NCI-H1930 (cell line): ENCODE measurements around the gene CGNL1.

ENCODE experiments used
- DNase-seq, 2 experiments: peaks; one replicate each; lab custom pipeline; 2025; lab: John Stamatoyannopoulos, UW

CGNL1 gene, protein sequence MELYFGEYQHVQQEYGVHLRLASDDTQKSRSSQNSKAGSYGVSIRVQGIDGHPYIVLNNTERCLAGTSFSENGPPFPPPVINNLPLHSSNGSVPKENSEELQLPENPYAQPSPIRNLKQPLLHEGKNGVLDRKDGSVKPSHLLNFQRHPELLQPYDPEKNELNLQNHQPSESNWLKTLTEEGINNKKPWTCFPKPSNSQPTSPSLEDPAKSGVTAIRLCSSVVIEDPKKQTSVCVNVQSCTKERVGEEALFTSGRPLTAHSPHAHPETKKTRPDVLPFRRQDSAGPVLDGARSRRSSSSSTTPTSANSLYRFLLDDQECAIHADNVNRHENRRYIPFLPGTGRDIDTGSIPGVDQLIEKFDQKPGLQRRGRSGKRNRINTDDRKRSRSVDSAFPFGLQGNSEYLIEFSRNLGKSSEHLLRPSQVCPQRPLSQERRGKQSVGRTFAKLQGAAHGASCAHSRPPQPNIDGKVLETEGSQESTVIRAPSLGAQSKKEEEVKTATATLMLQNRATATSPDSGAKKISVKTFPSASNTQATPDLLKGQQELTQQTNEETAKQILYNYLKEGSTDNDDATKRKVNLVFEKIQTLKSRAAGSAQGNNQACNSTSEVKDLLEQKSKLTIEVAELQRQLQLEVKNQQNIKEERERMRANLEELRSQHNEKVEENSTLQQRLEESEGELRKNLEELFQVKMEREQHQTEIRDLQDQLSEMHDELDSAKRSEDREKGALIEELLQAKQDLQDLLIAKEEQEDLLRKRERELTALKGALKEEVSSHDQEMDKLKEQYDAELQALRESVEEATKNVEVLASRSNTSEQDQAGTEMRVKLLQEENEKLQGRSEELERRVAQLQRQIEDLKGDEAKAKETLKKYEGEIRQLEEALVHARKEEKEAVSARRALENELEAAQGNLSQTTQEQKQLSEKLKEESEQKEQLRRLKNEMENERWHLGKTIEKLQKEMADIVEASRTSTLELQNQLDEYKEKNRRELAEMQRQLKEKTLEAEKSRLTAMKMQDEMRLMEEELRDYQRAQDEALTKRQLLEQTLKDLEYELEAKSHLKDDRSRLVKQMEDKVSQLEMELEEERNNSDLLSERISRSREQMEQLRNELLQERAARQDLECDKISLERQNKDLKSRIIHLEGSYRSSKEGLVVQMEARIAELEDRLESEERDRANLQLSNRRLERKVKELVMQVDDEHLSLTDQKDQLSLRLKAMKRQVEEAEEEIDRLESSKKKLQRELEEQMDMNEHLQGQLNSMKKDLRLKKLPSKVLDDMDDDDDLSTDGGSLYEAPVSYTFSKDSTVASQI

DNA sequence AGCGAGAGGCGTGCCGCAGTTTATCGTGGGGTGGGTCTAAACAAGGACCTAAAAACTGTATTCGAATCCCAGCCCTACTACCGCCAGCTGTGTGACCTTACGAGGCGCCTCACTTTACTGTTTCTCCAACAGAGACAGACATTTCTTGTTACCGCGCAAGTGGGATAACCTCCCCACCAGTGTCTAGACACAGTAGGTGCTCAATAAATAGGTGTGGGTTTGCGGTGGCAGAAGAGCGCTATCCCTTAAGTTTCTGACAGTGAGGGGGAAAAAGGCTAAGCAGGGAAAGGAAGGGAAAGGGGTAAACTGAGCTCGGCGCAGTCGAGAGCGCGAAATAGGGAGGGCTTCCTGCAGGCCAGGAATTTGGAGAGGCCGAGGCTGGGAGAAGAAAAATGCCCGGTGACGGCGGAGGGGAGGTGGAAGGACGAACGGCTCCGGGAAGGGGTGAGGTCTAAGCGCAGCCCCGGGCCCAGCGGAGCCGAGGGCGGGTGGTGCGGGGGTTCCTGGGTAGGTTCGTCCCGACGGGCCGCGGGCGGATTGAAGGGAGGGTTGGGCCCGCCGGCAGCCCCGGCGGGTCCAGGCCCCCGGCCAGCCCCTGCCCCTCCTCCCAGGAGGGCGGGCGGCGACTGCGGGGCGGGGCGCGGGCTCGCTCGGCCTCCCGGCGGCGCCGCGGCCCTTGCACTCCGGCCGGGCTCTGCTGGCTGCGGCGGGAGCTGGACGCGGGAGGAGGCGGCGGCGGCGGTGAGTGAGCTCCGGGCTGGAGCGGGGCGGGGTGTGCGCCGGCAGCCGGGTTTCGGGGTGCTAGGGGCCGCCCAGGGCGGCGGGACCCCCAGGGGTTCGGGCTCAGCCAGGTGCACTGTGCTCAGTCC is at the start of gene CGNL1:
Gene CGNL1 (plus strand): TSS at position 679 of the 869 bp plus-strand sequence. CDS start 61,495 bp downstream, outside the sequence.
- DNase-seq: no peak

DNA sequence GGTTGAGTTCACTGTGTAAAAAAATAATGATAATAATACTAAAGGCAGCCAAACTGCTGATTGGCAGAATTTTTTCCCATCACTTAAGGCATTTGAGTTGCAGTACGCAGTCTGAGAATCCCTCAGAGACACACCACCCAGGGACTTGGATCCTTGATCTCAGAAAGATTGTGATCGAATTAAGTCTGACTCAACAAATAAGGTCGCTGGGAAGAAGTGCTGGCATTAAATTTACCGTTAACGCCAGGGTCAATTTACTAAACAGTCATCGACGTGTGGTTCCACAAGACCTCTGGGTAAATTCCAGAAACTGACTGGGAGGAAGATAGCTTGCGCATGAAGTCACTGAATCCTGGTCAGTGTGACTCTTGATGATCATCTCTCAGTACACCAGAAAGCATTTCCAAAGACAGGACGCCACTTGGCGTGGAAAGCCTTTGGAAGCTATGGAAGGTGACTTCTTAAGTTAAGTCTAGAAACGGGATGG is 48.3 kb upstream of the CGNL1 start:
- no peak for DNase-seq

DNA sequence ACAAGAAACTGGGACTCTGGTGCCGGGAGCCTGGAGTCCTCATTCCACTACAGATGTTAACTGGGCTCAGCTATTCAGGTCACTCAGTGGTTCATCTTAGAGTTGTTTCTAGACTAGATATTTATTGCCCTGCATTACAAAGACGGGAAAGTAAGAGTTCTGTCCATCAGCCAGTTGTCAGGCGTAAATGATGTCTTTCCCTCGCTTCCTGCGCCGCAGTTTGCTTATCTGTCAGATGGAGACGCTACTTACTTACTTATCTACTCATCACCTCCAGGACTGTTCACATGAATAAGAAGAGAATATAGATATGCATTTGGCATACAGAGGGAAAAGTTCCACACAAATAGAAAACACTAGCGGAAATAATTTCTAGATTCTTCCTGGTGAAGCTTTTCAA is 47.8 kb upstream of the CGNL1 start:
- DNase-seq: no peak

DNA sequence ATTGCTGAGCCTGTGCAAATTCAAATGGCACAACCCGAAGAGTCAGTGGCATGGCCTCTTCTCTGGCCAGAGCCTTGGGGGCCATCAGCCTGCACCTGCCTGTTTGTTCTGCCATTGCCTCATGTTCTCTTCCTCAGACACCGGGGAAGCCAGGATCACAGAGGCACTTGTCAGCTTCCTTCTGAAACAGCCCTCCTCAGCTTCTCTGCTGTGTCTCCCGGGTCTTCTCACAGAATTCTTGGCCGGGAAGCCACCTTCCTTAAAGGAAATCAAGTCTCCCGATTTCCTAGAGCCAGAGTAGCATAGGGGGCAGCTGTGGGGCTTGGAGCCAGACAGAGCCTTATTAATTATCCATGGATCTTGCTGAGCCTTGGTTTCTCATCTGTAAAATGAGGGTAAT is 47.4 kb upstream of the CGNL1 start:
- DNase-seq: no peak

DNA sequence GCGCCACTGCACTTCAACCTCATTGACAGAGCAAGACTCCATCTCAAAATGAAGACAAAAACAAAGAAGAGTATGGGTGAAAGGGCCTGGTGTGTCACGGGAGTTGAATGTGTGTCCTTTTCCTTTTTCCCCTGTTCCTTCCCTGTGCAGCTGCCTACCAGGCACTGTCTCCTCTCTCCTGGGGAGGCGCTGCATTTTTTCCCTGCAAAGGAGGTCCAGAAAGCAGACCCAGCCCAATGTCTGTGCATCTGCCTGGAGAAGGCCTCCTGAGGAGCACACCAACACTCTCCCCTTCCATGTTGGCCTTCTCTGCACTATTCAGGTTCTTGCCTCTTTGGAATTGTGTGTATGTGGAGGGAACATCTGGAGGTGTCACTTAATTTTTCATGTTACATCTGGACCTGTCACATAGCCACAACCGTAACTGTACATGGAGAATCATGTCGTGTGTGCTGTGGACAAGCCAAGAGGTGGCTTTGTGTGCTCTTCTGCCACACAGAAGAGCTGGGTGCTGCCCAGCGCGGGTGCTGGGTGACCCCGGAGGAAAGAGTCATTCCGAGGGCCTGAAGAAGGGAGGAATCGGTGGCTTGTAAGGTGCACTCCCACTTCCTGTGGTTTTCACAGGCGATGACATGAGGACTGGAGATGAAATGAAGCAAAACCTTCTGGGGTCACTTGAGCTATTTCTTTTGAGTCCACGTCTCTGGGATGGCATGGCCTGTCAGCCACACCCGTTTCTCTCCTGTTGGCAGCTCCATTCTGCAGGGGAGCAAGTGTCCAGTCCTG is 46.5 kb upstream of the CGNL1 start:
- DNase-seq: no peak

DNA sequence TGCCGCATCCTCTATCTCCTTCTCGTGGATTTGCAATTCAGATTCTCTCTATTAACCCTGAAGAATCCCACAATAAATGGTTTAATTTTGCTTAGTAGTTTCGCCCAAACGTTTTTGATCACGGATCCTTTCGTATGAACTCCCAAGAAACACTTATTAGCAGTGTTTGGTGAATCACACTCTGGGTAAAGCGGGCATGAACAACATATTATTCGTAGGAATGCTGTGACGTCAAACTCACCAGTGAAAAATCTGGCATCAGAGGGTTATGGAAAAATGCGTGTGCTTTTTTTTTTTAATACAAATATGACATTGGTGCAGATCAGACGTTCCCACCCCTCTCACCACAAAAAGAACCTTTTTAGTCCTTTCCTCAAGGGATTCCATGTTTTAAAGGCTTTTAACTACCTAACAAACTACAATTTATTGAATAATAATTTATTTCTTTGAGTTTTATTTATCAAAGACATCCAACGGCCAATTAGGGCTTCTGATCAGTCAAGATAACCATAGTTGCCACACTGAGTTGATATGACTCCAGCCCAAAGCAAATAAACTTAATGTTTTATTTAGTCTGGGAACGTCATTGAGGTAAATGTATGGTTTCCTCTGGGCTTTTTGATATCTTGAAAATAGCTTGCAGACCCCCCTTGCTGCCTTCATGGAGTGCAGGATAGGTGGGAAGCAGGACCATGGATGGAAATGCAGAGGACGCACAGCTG is 45.5 kb upstream of the CGNL1 start:
- no peak for DNase-seq

DNA sequence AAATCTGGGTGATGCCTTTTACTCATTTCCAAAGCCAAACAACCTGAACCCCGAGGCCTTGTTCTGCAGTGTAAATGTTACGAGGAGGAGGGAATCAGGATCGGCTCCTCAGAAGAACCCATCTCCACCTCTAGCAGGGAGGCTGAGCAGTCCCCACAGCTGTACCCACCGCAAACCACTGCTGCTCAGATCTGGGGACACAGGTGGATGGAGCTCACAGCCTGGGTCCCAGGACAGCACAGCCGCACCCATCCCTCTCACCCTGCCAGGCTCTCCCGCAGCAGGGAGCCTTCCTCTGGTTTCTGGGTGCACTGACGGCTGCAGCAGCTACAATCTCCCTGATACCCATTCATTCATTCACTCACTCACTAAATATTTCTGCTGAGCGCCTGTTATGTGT is 44.0 kb upstream of the CGNL1 start:
- no peak for DNase-seq

DNA sequence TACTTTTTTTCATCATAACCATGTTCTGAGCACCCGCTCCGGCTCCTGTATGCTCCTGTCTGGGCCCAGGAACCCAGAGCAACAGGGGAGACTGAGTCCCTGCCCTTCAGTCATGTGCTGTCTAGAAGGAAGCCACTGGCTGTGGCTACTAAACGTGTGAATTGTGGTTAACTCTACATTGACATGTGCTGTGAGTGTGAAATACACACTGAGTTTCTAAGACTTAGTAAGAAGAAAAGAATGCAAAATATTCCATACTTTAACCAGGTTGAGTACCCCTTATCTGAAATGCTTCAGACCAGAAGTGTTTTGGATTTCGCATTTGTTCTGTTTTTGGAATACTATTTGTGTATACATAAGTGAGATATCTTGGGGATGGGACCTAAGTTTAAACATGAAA is 42.8 kb upstream of the CGNL1 start:
- DNase-seq: no peak

DNA sequence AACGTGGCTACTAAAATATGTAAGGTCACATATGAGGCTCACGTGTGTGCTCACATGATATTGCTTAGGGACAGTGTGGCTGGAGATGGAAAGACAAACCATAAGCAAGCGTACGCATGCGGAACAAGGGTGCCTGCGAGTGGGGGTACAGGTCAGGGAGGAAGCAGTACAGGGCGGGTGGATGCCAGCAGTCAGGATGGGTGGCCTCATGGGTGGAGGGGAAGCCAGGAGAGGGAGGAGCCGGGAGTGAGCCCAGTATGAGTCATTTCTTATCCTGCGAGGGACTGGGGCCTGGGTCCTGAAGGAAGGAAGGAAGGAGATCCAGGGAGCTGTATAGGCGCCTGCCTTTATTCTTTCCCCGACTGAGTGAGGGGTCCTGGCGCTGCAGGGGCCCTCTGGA is 42.0 kb upstream of the CGNL1 start:
- DNase-seq: no peak

DNA sequence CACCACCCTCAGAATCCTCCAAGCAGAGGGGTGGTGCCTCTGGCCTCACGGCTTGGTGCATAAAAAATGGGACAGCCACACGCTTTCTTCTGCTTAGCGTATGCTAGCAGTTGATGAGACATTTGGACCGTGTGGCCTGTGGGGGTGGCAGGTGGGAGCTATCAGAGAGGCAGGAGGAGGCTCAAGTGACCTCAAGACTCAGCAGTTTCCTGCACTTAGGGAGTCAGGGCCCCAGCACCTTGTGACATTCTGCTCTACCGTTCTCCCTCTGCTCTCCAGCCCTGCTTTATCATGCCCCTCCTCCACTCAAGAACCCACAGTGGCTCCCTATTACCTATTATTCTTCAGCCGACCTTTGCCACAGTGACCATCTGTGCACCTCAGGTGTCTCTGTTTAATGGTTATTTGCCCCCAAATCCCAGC is 41.0 kb upstream of the CGNL1 start:
- no peak for DNase-seq

DNA sequence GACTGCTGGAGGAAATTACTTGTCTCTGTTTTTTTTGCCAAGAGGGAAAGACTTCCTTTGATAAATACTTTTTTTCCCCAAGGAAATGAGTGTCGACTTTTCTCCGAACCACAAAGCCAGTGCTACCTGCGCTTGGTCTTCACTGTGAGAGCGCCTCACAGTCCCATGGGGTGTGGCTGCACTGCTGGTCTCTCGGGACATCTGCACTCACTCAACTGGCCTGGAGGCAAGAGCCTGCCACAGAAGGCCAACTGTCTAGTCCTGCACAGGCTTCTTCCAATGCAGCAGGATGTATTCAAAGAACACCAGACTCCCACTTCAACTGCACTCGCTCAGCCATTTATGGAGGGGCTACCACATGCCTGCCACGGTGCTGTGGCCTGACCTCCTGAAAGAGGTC is 40.6 kb upstream of the CGNL1 start:
- DNase-seq: no peak

DNA sequence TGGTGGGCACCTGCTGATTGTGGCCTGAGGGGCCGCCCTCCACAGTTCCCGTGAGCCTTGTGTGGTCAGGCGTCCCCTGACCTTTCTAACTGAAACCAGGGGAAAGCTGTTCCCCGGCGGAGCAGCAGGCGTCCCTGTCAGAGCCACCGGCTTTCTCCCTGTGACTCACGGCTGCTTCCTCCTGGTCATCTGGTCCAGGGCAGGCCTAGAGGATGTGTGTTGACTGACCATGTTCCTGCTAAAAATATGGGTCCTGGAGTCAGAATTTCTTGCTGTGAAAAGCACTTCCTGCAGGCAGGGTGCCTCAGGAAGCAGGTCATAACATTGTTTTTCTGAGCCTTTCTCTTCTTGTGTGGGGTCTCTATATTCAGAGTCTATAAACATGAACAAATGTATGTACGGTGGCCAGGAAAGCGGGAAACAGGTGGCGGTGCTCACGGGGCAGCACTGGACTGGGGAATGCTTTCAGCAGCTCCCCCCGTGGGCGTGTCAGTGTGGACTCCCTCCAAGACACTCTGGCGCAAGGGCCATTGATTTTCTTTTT is 38.4 kb upstream of the CGNL1 start:
- no peak for DNase-seq

DNA sequence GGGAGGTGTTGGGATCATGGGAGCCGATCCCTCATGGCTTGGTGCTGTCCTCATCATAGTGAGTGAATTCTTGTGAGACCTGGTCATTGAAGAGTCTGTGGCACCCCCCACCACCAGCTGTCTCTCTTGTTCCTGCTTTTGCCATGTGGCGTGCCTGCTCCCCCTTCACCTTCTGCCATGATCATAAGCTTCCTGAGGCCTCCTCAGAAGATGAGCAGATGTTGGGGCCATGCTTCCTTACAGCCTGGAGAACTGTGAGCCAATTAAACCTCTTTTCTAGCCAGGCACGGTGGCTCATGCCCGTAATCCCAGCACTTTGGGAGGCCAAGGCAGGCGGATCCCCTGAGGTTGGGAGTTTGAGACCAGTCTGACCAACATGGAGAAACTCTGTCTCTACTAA is 37.0 kb upstream of the CGNL1 start:
- no peak for DNase-seq

DNA sequence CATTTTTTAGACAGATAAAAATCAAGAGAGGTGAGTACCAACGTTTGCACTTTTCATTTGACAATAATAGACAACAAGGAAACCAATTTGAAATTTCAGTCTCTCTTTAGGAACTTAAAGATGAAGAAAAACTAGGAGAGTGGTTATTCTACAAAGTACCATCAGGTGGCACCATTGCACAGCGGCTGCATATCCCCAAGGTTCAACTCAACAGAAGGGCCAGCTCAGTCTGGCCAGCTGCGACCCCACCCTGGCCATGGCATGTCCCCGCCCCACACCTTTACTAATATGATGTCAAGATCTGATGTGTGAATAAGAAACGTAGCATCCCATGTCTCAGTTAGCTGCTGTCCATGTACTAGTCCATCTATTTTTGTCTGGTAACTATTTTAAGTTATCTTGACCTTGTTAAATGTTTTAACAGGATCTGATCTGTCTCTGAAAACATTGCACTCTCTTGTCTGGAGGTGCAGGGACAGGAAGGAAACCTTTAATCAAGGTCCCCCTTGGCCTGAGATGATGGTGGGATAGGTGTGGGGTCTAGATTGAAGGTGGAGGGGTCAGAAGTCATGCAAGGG is 35.5 kb upstream of the CGNL1 start:
- peak; percentile 8 to 32 for DNase-seq

DNA sequence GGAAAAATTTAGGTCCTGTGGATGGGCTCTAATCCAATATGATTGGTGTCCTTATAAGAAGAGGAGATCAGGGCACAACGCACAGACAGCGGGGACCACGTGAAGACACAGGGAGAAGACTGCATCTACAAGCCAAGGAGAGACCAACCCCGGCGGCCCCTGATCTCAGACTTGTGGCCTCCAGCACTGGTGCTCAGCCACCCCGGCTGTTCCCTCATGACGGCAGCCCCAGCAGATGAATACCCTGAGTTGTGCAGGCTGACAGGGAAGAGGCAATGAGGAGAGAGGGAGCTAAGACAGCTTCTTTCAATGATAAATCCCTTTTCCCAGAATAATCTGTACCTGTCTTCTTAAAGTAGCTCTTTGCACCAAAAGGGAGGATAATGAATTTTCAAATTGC is 33.3 kb upstream of the CGNL1 start:
- no peak for DNase-seq

DNA sequence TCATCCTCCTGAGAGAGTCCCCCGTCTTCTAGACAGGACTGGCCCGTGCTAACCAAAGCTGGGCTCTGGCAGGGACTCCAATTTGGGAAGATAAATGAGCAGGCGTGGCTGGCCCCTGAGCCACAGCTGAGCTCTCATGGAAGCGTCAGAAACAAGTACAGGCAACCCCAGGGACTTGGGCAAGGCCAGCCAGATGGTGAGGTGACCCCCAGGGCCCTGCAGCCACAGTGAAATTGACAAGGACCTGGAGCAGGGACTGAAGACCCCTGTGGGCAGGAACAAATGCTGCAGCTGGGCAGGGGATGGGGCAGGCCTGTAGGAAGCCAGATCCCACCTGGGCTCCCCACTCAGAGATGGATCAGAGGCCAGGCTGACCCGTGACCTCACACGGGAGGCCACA is 32.8 kb upstream of the CGNL1 start:
- no peak for DNase-seq

DNA sequence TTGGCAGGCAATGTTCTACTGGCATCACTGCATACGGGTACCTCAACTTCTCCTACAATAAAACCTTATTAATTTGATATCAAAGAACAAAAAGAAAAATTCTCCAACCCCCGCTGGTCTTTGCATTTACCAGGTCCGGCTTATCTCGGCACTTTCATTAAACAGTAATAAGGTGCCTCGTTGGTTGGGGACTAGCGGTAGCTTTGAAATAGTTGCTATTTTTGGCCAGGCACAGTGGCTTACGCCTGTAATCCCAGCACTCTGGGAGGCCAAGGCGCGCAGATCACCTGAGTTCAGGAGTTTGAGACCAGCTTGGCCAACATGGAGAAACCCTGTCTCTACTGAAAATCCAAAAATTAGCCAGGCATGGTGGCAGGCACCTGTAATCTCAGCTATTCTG is 32.0 kb upstream of the CGNL1 start:
- no peak for DNase-seq

DNA sequence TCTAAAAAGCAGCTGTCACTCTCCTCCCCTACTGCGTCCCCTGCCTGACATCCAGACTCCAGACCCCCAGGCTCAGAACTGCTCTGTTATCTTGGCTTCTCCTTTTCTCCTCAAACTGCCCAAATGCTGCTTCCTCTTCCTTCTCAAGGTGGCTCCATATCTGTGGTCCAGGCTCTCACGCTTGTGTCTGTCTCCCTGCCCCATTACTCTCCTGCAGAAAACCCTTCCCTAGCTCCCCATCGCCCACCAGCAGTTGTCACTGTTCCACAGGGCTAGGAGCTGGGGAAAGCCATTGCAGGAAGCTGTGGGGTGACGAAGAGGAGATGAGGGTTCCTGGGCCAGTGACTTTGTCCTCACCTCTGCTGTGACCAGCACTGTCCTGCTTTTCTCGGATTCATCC is 30.7 kb upstream of the CGNL1 start:
- peak in 1 of 2 experiments; percentile 23 for DNase-seq

DNA sequence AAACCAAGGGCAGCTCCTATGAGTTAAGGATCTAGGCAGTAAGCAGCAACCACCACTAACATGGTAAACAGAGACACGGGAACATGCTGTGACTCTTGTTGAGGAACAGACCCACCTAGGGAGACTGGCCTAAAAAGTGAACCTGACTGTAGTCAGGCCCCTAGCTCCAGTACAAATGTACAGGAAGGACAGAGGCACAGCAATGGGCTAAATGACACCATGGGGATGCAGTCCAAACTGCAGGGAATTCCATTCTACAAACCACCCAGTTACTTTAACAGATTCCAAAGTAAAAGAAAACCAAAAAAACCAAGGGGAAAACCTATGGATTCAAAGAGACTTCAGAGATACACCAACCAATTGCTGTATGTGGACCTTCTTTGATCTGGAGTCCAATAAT is 28.2 kb upstream of the CGNL1 start:
- DNase-seq: no peak
